K562 (cell line): ENCODE data around the gene NOTO. TPM values are rescaled to one million over a fixed set of nuclear protein-coding genes. Genes with fewer than 3 reads are reported as not detected.
"Not testable (repeated sequence)": the region's sequence is repeated elsewhere in the genome, so short reads cannot be mapped to it uniquely, and the experiment has no call there.

Source experiments
- ATAC-seq: fragments of 200-7000 bp; cut with Tn5 transposase; 3 replicates; pipeline ENCODE4 v1.9.1; 2020; ENCODE audit warnings: moderate library complexity
- BruUV-seq: library from RNA; stranded (reverse); fragments of 400-500 nt; replicated peaks from 2 replicates; lab custom pipeline; 2021; lab: Mats Ljungman, UMichigan
- CTCF ChIA-PET: fragments of 300-600 bp; formaldehyde crosslinking; extraction: SDS; loops from one replicate; lab custom pipeline; 2021; ENCODE audit warnings: low intra/inter-chr PET ratio; lab: Yijun Ruan, JAX
- POLR2A ChIA-PET: fragments of 300-600, 350-650 bp; sonication (Branson Sonifier 250); formaldehyde crosslinking; extraction: SDS; loops from one replicate; lab custom pipeline; 2021; ENCODE audit warnings: antibody characterized with exemption, inconsistent platforms; lab: Yijun Ruan, JAX
- DNase-seq, 4 experiments: peaks; one replicate each; pipeline versions ENCODE4 v3.0.0 to v3.0.0-alpha.2; 2011 to 2018; ENCODE audit warnings: low spot score in 3 of 4, mixed read lengths in 3 of 4; ENCODE audit errors: extremely low read depth in 1 of 4
- FAIRE-seq: peaks from 2 replicates; lab custom pipeline; 2011; peaks lifted over from hg19 to GRCh38; lab: Jason Lieb, UNC
- H2AFZ ChIP-seq: 2 replicates; pipeline ENCODE4 v1.6.0; 2011; ENCODE audit warnings: low read depth, low read length, control low read depth, inconsistent platforms
- H3K27ac ChIP-seq: fragments of 200-600 bp; 3 replicates; pipeline ENCODE4 v1.8.0; 2011; ENCODE audit warnings: low read depth, mild to moderate bottlenecking, control low read depth, inconsistent platforms, low read length, moderate library complexity, mixed read lengths; ENCODE audit errors: extremely low read depth
- H3K27me3 ChIP-seq, 2 experiments: fragments of 300-600 bp in 1 of 2; 2 replicates in 1 of 2; 3 replicates in 1 of 2; pipeline versions ENCODE4 v1.6.0 to v1.8.0; 2011; ENCODE audit warnings: inconsistent platforms in 2 of 2, low read length in 2 of 2, mild to moderate bottlenecking in 1 of 2, mixed read lengths in 1 of 2, moderate library complexity in 1 of 2; ENCODE audit not compliant: control insufficient read depth in 2 of 2, insufficient read depth in 2 of 2
- H3K36me3 ChIP-seq: fragments of 300-600 bp; 3 replicates; pipeline ENCODE4 v1.8.0; 2011; ENCODE audit warnings: mild to moderate bottlenecking, low read length, inconsistent platforms; ENCODE audit not compliant: control insufficient read depth, insufficient read depth
- H3K4me1 ChIP-seq, 2 experiments: fragments of 200-600 bp in 1 of 2; replicated peaks in 1 of 2; 2 replicates in 1 of 2; 3 replicates in 1 of 2; pipeline versions ENCODE4 v1.5.1 to v1.8.0; 2011; ENCODE audit warnings: inconsistent platforms in 2 of 2, low read length in 2 of 2, mild to moderate bottlenecking in 1 of 2, mixed read lengths in 1 of 2, moderate library complexity in 1 of 2; ENCODE audit not compliant: control insufficient read depth in 2 of 2, insufficient read depth in 2 of 2
- H3K4me2 ChIP-seq: 2 replicates; pipeline ENCODE4 v1.6.1; 2011; ENCODE audit warnings: low read length, control low read depth, inconsistent platforms, mixed read lengths; ENCODE audit not compliant: insufficient read depth
- H3K4me3 ChIP-seq: fragments of 200-600 bp; sonication (generic), shearing (Covaris generic); 2 replicates; pipeline ENCODE4 v1.5.1; 2016; ENCODE audit warnings: control low read depth, inconsistent platforms
- H3K79me2 ChIP-seq: fragments of 200-600 bp; 3 replicates; pipeline ENCODE4 v1.8.0; 2011; ENCODE audit warnings: low read length, inconsistent platforms; ENCODE audit not compliant: control insufficient read depth, insufficient read depth
- H3K9ac ChIP-seq, 2 experiments: 2 replicates each; pipeline versions ENCODE4 v1.6.0 to v1.6.1; 2011; ENCODE audit warnings: low read depth in 2 of 2, low read length in 2 of 2, control low read depth in 1 of 2, inconsistent platforms in 1 of 2, mild to moderate bottlenecking in 1 of 2, mixed read lengths in 1 of 2; ENCODE audit not compliant: insufficient read depth in 1 of 2
- H3K9me1 ChIP-seq: one replicate; pipeline ENCODE4 v1.6.0; 2011; ENCODE audit warnings: inconsistent platforms, mild to moderate bottlenecking, low read length, moderate library complexity; ENCODE audit not compliant: control insufficient read depth, insufficient read depth
- H3K9me3 ChIP-seq: replicated peaks from 2 replicates; pipeline ENCODE4 v1.5.1; 2011; ENCODE audit warnings: low read depth, low read length, inconsistent platforms; ENCODE audit not compliant: control insufficient read depth, insufficient read depth
- H4K20me1 ChIP-seq: replicated peaks from 2 replicates; pipeline ENCODE4 v1.6.1; 2011; ENCODE audit warnings: low read length, inconsistent platforms, mixed read lengths; ENCODE audit not compliant: control insufficient read depth, insufficient read depth
- CC2D1A ChIP-seq: fragments of 450-650 bp; IDR thresholded peaks from 2 replicates; pipeline ENCODE4 v1.6.1; 2017; ENCODE audit warnings: mild to moderate bottlenecking
- FIP1L1 ChIP-seq: fragments of 200-400 bp; formaldehyde crosslinking; IDR thresholded peaks from 2 replicates; pipeline ENCODE4 v1.6.1; 2018; ENCODE audit warnings: mild to moderate bottlenecking, low read depth, low read length; ENCODE audit not compliant: poor library complexity, severe bottlenecking
- HDAC2 ChIP-seq: fragments of 450-650 bp; IDR thresholded peaks from 2 replicates; pipeline ENCODE4 v1.6.1; 2016; ENCODE audit warnings: mild to moderate bottlenecking
- POLR2AphosphoS5 ChIP-seq: IDR thresholded peaks from 2 replicates; pipeline ENCODE4 v1.6.1; 2011; ENCODE audit warnings: mild to moderate bottlenecking, low read depth, low read length, moderate library complexity; ENCODE audit not compliant: control insufficient read depth, insufficient read depth
- ZNF175 ChIP-seq: fragments of 200-800 bp; sonication (Bioruptor generic); IDR thresholded peaks from 2 replicates; pipeline ENCODE4 v1.6.1; 2016; ENCODE audit warnings: low read depth, mild to moderate bottlenecking, missing genetic modification characterization, missing compliant biosample characterization
- ZNF57 ChIP-seq: fragments of 450-650 bp; formaldehyde crosslinking; IDR thresholded peaks from 2 replicates; pipeline ENCODE4 v1.4.0; 2020; ENCODE audit warnings: mild to moderate bottlenecking, moderate library complexity
- ZNF77 ChIP-seq: fragments of 250-450 bp; sonication (Bioruptor Pico); IDR thresholded peaks from 2 replicates; pipeline ENCODE4 v1.5.0; 2020
- WGBS: fragments of 100-300 bp; shearing (Covaris generic); methylation state at CpG from one replicate; pipeline ENCODE4 v1.1.6; 2016; ENCODE audit warnings: low coverage, mixed read lengths; ENCODE audit not compliant: insufficient coverage; ENCODE audit errors: missing lambda C conversion rate; 5-methylcytosine and 5-hydroxymethylcytosine counted together
- in situ Hi-C: fragments of 300-500 bp; cut with MboI; formaldehyde crosslinking; loops from 4 replicates; pipeline ENCODE4 v1.15.0; 2018; ENCODE audit warnings: inconsistent platforms, mixed read lengths
- intact Hi-C: fragments of 100-400 bp; cut with micrococcal nuclease; formaldehyde crosslinking; loops from 2 replicates; pipeline ENCODE4 v1.14.2; 2022
- polyA plus RNA-seq, 8 experiments: library from polyadenylated mRNA; depleted of rRNA in 4 of 8; stranded (reverse) in 5 of 8; unstranded in 3 of 8; fragments of >200 nt; fragmentation: Nextera tagmentation in 2 of 8; fragmentation: Illumina TruSeq in 1 of 8; extraction: Ambion mirVana in 2 of 8; extraction: Trizol in 1 of 8; gene quantifications; 2 replicates each; pipeline versions ENCODE4 v1.2.1 to v1.2.3, GENCODE V29; 2011 to 2014; ENCODE audit warnings: inconsistent platforms in 1 of 8, missing spikeins in 1 of 8
- total RNA-seq, 7 experiments: library from RNA; depleted of rRNA in 6 of 7; stranded (reverse); fragments of >200 nt in 6 of 7; fragmentation: Illumina TruSeq in 2 of 7; extraction: Trizol in 2 of 7; gene quantifications; 2 replicates each; pipeline versions ENCODE4 v1.2.1 to v1.2.3, GENCODE V29; 2011 to 2021; ENCODE audit warnings: low replicate concordance in 1 of 7
- TF ChIP-seq, protein P1 (sequence below), 3 experiments: IDR thresholded peaks in 2 of 3; conservative IDR thresholded peaks in 1 of 3; 2 replicates each; pipeline ENCODE4 v1.5.1; 2011 to 2012; ENCODE audit warnings: low read length in 3 of 3, mild to moderate bottlenecking in 3 of 3, control low read depth in 2 of 3, improper control_type of control experiment in 1 of 3, inconsistent platforms in 1 of 3, low read depth in 1 of 3, mixed read lengths in 1 of 3, moderate library complexity in 1 of 3; ENCODE audit not compliant: insufficient read depth in 2 of 3
- TF ChIP-seq, protein P2 (sequence below): sonication (generic); formaldehyde crosslinking; IDR thresholded peaks from 2 replicates; pipeline ENCODE4 v1.8.1; 2022; ENCODE audit warnings: missing genetic modification reagents
- TF ChIP-seq, protein P3 (sequence below): fragments of 250-450 bp; sonication (Bioruptor Pico); IDR thresholded peaks from 2 replicates; pipeline ENCODE4 v1.5.0; 2020; ENCODE audit warnings: mild to moderate bottlenecking
- TF ChIP-seq, protein P4 (sequence below): fragments of 250-450 bp; sonication (Bioruptor Pico); IDR thresholded peaks from 2 replicates; pipeline ENCODE4 v1.4.0; 2020; ENCODE audit warnings: mild to moderate bottlenecking
- TF ChIP-seq, protein P5 (sequence below): fragments of 200-800 bp; sonication (Bioruptor generic); IDR thresholded peaks from 2 replicates; pipeline ENCODE4 v1.6.1; 2017; ENCODE audit warnings: missing genetic modification characterization, missing compliant biosample characterization

NOTO gene
- total and polyA plus RNA-seq, 9 of the 15 experiments (the other 6 are each of a cell fraction or from before 2014, with no cell fraction given): not detected

DNA sequence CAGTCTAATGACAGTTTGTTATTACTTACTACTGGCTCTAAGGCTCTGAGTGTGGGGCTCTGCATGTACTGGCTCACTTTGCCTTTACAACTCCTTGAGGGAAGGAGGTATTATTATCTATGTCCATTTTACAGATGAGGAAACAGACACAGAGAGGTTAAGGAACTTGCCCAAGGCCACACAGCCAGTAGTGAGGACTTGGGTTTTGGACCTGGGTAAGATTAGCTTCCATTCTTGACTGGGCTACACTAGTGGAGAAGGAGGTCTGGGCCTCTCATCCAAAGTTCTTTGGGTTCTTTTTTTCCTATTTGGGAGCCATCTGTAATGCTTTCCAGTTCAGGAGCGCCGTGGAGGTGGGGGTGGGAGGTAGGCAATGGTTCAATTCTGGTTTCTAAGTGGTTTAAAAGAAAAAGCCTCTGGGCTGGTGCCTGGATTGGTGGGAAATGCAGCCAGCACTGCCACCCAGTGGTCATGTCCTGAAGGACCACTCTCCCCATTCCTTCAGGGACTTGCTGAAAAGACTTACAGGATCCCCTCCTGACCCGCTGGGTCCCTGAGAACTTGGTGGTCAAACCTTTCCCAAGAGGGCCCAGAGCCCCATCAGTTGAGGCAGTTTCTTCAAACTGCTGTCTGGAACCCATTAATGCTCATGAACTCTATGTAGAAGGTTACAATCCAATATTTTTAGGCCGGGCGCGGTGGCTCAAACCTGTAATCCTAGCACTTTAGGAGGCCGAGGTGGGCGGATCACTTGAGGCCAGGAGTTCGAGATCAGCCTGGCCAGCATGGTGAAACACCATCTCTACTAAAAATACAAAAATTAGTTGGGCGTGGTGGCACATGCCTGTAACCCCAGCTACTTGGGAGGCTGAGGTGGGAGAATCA, 38.6 kb upstream of the NOTO start (continued):
- TF ChIP-seq, protein P1, sequence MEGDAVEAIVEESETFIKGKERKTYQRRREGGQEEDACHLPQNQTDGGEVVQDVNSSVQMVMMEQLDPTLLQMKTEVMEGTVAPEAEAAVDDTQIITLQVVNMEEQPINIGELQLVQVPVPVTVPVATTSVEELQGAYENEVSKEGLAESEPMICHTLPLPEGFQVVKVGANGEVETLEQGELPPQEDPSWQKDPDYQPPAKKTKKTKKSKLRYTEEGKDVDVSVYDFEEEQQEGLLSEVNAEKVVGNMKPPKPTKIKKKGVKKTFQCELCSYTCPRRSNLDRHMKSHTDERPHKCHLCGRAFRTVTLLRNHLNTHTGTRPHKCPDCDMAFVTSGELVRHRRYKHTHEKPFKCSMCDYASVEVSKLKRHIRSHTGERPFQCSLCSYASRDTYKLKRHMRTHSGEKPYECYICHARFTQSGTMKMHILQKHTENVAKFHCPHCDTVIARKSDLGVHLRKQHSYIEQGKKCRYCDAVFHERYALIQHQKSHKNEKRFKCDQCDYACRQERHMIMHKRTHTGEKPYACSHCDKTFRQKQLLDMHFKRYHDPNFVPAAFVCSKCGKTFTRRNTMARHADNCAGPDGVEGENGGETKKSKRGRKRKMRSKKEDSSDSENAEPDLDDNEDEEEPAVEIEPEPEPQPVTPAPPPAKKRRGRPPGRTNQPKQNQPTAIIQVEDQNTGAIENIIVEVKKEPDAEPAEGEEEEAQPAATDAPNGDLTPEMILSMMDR (IDR thresholded peaks at IDR 0.05 in 2 of 3, conservative IDR thresholded peaks at IDR 0.05 in 1 of 3; ENCODE audit: insufficient read depth in 2 of 3, low read depth in 1 of 3, low read length in 3 of 3): peak; percentile 84 to 95 (median 91)
- peak; percentile 21; the same call in 1 of the 2 replicates for TF ChIP-seq CC2D1A
- TF ChIP-seq ZNF77 (CRISPR knock-in tag): no peak
- TF ChIP-seq, protein P2, sequence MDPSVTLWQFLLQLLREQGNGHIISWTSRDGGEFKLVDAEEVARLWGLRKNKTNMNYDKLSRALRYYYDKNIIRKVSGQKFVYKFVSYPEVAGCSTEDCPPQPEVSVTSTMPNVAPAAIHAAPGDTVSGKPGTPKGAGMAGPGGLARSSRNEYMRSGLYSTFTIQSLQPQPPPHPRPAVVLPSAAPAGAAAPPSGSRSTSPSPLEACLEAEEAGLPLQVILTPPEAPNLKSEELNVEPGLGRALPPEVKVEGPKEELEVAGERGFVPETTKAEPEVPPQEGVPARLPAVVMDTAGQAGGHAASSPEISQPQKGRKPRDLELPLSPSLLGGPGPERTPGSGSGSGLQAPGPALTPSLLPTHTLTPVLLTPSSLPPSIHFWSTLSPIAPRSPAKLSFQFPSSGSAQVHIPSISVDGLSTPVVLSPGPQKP (CRISPR knock-in tag): no peak
- no peak for TF ChIP-seq ZNF57
- TF ChIP-seq, protein P3, sequence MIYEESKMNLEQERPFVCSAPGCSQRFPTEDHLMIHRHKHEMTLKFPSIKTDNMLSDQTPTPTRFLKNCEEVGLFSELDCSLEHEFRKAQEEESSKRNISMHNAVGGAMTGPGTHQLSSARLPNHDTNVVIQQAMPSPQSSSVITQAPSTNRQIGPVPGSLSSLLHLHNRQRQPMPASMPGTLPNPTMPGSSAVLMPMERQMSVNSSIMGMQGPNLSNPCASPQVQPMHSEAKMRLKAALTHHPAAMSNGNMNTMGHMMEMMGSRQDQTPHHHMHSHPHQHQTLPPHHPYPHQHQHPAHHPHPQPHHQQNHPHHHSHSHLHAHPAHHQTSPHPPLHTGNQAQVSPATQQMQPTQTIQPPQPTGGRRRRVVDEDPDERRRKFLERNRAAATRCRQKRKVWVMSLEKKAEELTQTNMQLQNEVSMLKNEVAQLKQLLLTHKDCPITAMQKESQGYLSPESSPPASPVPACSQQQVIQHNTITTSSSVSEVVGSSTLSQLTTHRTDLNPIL (CRISPR knock-in tag): no peak
- TF ChIP-seq, protein P4, sequence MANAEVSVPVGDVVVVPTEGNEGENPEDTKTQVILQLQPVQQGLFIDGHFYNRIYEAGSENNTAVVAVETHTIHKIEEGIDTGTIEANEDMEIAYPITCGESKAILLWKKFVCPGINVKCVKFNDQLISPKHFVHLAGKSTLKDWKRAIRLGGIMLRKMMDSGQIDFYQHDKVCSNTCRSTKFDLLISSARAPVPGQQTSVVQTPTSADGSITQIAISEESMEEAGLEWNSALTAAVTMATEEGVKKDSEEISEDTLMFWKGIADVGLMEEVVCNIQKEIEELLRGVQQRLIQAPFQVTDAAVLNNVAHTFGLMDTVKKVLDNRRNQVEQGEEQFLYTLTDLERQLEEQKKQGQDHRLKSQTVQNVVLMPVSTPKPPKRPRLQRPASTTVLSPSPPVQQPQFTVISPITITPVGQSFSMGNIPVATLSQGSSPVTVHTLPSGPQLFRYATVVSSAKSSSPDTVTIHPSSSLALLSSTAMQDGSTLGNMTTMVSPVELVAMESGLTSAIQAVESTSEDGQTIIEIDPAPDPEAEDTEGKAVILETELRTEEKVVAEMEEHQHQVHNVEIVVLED: no peak
- TF ChIP-seq ZNF175 (CRISPR knock-in tag): no peak
- no peak for TF ChIP-seq POLR2AphosphoS5
- TF ChIP-seq, protein P5, sequence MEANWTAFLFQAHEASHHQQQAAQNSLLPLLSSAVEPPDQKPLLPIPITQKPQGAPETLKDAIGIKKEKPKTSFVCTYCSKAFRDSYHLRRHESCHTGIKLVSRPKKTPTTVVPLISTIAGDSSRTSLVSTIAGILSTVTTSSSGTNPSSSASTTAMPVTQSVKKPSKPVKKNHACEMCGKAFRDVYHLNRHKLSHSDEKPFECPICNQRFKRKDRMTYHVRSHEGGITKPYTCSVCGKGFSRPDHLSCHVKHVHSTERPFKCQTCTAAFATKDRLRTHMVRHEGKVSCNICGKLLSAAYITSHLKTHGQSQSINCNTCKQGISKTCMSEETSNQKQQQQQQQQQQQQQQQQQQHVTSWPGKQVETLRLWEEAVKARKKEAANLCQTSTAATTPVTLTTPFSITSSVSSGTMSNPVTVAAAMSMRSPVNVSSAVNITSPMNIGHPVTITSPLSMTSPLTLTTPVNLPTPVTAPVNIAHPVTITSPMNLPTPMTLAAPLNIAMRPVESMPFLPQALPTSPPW (CRISPR knock-in tag): peak; percentile 34
- no peak for TF ChIP-seq FIP1L1
- peak; percentile 68; the same call in 1 of the 2 replicates for TF ChIP-seq HDAC2

DNA sequence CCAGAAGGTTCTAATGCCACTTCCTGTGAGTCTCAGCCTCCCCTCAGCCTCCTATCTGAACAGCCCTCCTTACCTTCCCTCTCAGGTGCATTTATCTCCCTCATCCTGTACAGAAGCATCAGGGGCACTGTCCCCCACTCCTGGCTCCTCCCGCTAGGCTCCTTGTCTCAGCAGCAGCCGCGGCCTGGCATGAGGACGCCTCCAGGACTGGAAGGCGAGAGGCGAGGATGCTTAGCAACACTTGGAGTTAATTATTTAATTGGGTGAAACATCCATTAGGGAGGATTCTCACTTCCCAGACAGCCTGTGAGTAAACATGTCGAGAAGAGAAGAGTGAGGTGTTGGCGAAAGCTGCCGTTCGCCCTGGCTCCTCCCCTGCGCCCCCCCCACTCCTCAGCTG, 36.4 kb upstream of the NOTO start:
- DNase-seq, H3K4me1 ChIP-seq, H3K9me3 ChIP-seq, H4K20me1 ChIP-seq, H3K27me3 ChIP-seq, ATAC-seq, H3K9me1 ChIP-seq, FAIRE-seq, in situ Hi-C loops, H2AFZ ChIP-seq, H3K79me2 ChIP-seq, H3K27ac ChIP-seq, H3K9ac ChIP-seq, CTCF ChIA-PET, POLR2A ChIA-PET, H3K4me2 ChIP-seq, intact Hi-C loops, BruUV-seq, H3K36me3 ChIP-seq, H3K4me3 ChIP-seq: not testable (repeated sequence)
- WGBS: 5% methylated on average over 7 of the region's 11 CpGs
